GM19351 (cell line): ENCODE data around the gene CTSV.
A peak's percentile ranks its signal among the peaks of the same experiment; 100 is the strongest.
"Not testable (repeated sequence)": the region's sequence is repeated elsewhere in the genome, so short reads cannot be mapped to it uniquely, and the experiment has no call there.

Experiments
- ATAC-seq: cut with Tn5 transposase; IDR thresholded peaks from one replicate; pipeline ENCODE4 v1.9.1; 2021; ENCODE audit warnings: mild to moderate bottlenecking, moderate library complexity; ENCODE audit not compliant: unreplicated experiment

The CTSV gene

DNA sequence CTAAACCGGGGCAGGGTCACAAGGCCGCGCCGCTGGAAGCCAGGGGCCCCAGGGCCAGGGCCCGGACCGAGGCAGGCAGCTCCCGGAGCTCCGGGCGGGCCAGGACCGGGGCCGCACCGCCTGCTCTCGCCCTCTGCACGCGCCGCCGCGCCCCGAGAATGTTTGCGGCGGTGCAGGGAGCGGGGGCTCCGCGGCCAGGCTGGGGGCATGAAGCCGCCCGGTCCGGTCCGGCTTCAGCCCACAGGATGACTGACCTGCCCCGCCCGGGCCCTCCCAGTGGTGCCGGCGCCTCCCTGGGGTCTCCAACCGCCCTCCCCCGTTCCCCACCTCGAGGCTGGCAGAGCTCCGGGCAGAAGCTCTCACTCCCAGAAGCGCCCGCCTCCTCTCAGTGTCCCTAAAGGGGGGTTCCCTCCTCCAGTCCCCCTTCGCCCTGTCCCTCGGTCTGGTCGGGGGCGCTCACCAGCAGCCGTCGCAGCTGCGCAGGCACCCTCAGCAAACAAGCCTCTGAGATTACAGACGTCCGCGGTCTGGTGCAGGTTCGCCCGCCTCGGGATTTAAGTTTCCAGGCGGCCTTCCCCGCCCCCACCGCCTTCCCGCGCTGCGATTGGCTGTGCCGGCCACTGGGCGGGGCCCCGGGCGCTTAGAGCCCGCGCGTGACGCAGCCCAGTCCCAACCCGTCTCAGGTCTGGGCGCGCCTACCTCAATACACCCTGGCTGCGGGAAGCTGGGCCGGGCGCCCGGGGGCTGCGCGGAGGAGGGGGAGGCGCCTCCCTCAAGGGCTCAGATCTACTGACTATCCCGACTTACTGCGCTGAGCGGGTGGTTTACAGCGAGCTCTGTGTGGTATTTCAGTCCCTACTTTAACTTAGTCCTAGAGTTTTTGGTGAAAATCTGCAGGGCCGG, at the start of gene CTSV:
TSS of gene CTSV (minus strand) at position 532 of the 903 bp plus-strand sequence. CDS start 1,099 bp downstream, outside the sequence.
- peak; percentile 99 for ATAC-seq

DNA sequence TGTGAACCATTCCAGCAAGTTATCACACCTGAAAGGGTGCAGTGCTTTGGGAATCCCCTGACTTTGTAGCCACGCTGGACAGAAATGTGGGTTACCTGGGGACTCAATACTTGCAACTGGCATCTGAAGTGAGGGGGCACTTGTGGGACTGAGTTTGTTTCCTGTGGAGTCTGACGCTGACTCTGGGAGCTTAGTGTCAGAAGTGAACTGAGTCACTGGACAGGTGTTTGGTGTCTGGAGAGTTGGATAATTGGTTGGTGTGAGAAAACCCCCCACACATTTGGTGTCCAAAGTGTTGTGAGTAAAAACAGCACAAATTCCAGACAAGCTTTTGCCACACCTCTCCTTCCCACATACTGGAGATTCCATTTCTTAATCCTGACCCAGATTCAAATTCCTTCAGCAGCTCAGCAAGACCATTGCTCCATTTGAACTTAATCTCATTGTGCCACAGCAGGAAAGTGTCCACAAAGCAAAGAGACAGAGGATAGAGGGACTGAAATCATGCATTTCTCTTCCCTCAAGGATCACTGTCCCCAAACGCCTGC, 48.8 kb upstream of the CTSV start:
- ATAC-seq: not testable (repeated sequence)

DNA sequence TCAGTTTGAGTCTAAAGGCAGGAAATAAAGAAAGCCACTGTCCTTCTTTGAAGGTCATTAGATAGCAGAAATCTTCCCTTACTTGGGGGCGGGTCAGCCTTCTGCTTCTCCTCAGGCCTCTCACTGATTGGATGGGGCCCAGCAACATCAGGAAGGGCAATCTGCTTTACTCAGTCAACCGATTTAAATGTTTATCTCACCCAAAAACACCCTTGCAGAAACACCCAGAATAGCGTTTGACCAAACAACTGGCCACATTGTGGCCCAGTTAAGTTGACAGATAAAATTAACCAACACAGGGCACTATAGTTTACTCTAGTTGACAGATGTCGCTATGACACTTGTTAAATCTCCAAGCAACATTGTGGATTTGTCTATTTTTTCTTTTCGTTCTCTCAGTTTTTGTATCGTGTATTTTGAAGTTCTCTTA, 45.6 kb upstream of the CTSV start:
- ATAC-seq: not testable (repeated sequence)

DNA sequence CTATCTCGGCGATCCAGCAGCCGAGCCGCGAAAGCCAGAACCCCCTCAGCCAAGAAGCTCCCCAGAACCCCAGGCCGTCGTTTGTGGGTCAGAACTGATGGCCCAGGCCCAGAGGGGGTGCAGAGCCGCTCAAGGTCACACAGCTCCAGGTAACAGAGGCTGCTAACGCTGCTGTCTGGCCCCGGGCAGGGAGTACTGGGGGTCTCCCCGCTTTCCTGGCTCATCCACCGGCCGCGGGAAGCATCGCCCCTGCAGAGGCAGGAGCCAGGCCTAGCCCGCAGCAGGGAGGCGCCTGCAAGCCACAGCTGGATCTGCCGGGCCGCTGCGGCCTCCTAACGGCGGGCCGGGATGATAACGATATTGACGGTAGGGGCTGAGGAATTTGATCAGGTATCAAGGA, 39.4 kb upstream of the CTSV start:
- no peak for ATAC-seq

DNA sequence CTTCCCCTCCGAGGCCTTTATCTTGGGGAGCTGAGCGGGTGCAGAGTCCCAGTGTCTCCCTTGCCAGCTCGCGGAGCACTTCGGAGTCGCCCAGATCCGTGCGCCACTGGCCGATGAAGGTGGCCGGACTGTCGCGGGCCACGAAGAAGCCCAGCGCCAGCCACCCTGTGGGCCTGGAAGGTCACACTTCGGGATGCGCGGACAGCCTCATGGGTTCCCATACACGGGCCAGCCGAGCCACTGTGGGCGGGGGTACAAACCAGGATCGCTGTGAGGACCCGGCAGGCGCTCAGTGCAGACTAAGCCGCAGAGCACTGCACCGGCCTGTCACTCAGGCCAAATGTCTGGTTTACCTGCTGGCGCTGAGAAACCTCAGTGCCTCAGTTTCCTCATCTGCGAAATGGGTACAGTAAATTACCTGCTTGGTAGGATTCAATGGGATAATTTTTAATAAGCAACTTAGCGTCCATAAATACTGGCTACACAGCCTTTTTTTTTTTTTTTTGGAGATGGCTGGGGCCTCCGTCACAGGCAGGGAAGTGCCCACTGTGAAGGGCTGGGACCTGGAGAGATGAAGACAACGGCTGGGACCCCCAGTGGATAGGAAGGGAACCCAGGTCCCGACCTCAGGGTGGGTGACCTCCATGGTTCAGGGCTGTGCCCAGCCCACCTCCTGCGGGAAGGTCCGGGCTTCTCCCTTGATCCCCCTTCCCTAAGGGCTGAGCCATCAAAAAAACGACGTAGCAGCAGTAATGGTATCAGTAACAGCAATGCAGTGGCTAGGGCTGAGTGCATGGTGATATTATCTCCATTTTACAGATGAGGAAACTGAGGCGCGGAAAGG, 38.7 kb upstream of the CTSV start:
- ATAC-seq: no peak

DNA sequence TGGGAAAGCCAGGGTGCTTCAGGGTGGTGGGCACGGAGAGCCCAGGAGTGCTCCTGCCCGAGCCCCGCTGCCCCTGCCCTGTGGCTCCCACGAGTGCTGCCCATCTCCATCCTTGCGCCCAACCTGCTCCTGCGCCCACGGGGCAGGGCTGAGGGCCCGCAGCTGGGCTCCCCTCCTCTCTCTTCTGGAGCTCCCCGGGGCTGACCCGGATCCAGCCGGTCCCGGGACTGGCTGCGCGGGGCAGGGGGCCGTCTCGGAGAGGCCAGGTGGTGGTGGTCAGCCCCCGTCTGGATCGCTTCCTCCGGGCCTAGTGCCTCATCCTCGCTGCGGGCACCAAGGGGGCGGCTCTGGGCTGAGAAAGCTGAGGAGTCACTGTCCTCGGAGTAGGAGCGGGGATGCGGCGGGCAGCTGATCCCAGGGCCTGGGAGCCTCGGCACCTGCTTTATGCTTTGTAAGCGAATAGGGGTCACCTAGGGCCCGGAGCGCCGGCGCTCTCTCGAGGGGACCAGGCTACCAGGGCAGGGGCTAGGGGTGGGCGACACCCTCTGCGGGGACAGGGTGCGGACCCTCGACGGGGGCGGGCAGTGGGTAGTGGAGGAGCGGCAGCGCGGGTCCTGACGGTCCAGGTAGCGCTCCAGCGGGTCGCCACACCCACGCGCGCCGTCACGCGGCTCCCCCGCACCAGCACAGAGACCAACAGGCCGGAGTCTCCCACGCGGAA, 37.9 kb upstream of the CTSV start:
- ATAC-seq: not testable (repeated sequence)

DNA sequence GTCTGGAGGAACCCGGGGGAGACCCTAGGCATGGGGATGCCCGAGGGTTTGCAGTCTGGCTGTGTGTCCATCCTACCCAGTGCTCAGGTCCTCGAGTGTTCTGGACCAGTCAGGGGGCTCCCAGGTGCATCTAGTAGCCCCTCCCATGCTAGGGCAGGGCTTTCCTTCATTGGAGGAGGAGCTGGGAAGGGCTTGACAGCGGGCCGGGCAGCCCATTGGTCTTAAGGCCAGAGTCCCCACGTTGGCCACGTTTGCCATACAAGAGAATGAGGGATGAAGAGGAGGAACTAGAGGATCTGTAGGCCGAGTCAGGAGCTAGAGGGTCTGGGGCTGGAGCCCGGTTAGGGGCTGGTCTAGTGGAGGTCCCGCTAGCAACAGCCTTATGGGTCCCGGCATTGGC, 37.3 kb upstream of the CTSV start:
- ATAC-seq: no peak

DNA sequence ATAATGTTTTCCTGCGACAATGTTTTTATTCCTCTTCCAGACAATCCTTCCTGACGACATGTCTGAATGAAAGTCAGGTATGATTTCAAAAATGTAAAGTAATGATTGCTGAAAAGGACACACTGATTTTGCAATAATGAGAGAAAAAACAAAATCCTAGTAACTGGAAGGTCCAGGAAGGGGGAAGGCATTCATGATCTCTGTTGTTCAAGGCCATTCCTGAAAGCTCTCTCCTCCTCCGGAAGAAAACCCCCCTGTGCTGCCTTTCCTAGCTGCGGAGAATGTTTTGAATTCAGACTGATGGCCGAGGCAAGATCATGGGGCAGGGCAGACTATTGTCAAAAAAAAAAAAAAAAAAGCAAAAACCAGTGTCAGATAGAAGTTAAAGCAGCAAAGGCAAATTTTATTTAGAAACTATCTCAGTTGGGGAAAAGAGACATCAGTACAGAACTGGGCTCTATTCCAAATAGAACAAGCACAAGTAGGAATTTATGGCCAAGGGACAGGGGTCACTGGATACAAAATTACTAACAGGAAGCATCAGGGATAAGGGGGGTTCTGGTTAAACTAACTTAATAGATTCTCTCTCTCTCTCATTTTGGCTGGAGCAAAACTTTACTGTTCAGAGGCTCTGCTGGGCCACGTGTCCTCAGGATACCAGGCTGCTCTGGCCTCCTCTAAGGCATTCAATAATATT, 36.5 kb upstream of the CTSV start:
- no peak for ATAC-seq

DNA sequence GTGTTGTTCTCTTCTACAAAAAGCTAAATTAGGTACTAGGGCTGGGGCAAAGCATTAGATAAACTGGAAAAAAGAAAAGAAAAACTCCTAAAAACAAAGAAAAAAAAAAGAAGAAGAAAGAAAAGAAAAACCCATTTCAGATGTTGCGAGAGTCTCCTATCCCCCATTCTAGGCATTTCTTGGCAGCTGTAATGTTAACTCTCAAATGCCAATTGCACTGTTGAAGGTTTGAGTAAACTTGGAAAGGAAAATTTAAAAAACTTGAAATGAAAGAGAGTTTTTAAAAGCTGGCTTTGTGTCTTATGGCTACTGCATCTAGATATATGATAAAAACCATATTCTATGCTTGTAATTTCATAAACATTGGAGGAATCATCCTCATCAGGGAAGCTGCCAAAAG, 34.6 kb upstream of the CTSV start:
- ATAC-seq: no peak

DNA sequence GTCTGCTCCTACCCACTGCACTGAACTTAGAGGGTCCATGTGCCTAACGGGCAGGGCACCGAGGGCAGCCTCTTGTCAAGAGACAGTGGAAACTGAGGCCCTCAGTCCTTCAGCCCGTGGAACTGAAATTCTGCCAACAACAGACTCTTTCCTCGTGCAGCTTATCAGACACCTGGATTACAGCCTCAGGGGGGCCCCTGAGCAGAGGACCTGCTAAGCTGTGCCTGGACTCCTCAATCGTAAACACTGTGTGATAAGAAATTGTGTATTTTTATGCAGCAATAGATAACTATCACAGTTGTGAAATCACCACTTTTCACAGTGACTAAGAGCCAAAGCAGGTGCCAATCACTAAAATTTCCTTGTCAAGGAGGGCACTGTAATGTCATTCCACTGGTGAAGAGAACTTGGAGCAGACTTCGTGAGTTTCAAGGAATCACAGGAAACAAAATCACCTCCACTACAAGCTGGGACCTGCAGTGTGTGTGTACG, 33.4 kb upstream of the CTSV start:
- no peak for ATAC-seq

DNA sequence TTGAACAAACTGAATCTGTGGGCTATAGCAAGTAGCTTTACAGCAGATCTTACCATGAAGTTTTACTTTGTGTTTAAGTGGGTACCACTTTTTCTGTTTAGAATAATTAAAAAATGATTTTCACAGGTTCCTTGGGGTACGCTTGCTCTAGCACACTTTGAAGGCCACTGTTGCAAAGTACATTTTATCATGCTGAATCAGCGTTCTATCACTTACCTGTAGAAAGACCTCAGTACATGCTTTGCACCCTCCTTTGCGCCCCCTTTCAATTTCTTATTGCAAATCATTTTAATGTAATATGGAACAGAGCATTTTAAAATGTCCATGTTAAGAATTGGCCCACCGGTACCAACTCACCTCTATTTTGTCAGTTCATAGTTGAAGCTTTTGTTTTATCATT, 31.4 kb upstream of the CTSV start:
- not testable (repeated sequence) for ATAC-seq

DNA sequence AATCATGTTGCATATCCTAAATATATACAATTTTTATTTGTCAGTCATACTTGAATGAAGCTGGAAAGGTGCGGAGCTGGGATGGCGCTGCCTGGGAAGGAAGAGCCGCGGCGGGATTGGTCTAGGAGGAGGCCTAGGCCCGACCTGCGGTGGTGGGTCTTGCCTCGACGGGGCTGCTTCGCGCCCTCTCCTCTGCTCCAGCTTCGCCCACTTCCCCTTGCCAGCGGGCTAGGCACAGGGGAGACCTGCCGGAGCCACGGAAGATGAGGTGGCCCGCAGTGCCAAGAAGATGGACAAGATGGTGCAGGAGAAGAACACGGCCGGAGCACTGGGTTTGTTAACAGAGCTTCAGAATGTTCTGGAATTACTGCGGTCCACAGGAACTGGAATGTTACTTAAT, 28.5 kb upstream of the CTSV start:
- no peak for ATAC-seq

DNA sequence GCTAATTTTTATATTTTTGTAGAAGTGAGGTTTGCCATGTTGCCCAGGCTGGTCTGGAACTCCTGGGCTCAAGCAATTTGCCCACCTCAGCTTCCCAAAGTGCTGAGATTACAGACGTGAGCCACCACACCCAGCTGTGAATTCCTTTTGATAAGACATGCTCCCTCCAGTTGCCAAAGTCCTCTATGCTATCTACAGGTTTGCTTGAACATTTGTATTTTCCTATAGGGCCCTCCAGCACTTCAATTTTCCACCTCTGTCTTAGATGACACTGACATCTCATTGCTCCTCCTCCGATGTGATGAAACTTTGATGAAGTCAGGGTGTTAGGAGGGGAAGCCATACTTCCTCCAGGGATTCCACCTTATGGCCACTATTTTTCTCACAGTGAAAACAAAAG, 25.2 kb upstream of the CTSV start:
- no peak for ATAC-seq

DNA sequence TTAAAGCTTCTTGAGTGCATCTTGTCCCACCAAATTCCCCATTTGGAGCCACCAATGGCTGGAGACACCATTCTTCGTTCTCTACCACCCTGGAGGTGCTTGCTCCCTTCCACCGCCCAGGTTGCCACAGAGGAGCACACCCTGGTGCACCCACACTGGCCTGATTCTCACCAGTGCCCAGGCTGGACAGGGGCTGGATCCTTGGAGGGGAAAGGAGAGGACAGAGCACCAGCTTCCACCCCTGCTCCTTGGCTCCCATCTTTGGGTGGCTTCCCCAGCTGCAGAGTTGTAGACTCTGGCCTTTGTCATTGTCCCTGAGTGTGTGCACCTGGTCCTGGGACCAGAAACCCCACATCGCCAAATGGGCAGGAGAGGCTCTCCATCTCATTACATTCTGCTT, 21.9 kb upstream of the CTSV start:
- ATAC-seq: no peak

DNA sequence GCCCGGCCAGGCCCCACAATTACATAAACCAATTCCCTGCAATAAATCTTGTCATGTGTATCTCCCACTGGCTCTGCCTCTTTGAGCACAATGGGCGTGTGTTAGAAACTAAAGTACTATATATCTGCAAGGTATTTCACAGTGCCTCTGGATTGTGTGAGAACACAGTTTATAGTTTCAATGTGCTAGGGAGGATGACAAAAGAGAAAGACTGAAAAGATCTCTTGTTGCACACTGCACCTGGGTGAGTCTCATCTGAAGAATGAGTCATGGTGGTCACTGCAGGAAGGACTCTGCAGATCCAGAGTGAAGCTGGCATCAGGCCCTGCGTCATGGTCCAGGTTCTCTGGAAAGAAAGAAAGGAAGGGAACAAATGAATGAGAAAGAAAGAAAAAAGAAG, 20.7 kb upstream of the CTSV start:
- ATAC-seq: no peak

DNA sequence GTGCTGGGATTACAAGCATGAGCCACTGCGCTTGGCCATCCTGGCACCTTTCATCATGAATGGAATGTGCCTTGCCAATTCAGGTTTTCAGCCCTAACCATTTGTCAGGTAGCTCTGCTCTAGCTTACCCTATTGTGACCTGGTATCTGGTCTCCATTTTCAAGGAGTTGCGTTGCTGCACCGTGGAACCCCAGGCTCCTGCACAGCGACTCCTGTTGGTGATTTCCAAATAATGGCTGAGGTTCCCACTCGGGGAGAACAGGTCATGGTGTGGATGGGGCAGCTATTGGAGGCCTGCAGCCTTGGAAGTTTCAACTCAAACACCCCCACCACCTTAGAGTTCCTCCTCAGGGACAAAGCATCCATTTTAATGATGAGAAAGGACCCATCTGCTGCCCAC, 18.7 kb upstream of the CTSV start:
- no peak for ATAC-seq

DNA sequence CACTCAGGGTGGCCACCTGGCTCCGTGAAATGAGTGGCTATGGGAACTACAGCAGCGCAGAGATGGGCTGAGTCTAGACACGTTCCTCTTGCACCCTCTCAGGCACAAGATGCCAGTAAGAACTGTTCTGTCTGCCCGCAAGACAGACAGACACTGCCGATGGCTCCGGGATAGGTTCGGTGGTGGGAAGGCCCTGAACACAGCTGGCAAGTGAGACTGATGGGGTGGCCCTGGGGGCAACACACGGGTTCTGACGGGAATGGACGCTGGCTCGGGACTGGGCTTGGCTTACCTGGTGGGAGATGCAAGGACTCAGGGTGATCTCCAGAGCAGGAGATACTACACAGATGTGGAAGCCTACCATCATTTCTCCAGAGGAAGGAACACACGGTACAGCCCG, 16.9 kb upstream of the CTSV start:
- ATAC-seq: not testable (repeated sequence)

DNA sequence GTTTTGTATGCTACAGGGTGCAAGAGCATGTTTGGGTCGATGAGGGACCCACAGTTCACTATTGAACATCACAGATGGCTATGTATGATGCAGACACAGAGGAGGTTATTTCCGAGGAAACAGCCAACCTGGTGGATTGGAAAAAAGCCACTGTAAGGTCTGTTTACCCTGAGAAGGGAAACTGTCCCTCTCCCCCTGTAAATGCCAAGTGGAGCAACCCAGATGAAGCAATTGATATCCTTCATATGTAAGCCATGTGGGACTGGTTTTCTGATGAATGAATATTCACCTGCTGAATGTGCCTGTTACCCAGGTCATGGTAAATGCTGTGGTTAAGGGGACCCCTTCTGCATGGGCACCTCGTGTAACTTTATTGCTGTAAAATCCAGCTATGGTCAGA, 14.8 kb upstream of the CTSV start:
- ATAC-seq: no peak

DNA sequence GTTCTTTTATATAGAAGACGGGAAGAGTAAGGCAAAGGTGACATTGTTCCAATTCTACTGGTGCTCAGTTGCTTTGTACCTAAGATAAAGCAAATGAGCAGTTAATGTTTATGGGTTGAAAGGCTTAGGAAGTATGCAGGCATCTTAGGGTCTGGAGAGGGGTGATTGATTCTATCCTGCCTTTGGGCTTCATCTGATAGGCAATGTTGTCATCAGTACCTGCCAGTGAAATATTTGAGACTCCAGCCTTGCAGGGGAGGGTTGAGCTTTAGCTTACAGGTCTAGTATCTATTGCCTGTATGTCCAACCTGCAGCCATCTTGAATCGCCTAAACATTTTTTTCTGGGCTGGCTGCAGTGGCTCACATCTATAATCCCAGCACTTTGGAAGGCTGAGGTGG, 13.8 kb upstream of the CTSV start:
- no peak for ATAC-seq

DNA sequence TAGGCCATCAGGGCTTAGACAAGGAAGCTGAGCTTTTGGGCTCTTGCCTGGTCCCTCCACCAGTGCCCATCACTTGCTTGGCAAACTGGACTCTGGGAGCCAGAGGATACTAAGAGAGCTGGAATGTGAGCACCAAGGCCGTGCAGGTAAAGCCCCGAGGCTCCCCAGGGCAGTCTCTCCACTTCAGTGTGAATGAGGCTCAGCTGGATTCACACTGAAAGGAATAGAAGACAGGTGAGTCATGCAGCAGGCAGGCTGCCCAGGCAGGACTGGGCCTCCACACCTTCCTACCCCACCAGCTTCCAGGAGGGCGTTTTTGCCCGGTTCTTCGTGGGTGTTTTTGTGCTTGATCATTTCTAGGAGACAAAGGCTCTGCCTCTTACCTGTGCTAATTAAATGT, 7.3 kb upstream of the CTSV start:
- no peak for ATAC-seq
